Raji (cell line): ENCODE measurements around the gene MEF2A.

ENCODE experiments used
- POLR2A ChIP-seq: IDR thresholded peaks from 2 replicates; pipeline ENCODE4 v1.6.1; 2011; ENCODE audit warnings: low read depth, low read length, control low read depth; ENCODE audit not compliant: insufficient read depth

Gene MEF2A

GRCh38 chr15:99763827-99764226, 198.0 kb downstream of the MEF2A start:
- TF ChIP-seq POLR2A, result no peak

- TF ChIP-seq POLR2A, result no peak
Observed at GRCh38 chr15:99764522-99764921, 198.7 kb downstream of the MEF2A start.
